ENCODE results near the gene SLC27A4.

Gene SLC27A4

DNA sequence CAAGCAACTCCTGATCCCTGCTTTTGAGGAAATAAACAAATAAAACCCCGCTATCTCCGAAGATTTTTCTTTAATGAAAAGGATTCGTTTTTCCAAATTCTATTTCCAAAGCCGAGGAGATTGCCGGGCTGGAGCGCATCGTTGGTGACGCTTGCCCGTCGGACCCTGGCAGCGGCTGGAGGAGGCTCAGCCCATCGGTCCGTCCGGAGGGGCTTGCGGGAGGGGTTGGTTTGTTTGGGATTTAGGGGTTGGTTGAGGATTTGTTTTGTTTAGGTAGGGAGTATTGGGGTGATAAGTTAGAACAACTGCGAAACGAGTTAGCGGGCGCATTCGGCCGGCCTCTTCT lies 51.6 kb downstream of the SLC27A4 start:
- no peak for DNase-seq (ENCODE audit: low read depth)

DNA sequence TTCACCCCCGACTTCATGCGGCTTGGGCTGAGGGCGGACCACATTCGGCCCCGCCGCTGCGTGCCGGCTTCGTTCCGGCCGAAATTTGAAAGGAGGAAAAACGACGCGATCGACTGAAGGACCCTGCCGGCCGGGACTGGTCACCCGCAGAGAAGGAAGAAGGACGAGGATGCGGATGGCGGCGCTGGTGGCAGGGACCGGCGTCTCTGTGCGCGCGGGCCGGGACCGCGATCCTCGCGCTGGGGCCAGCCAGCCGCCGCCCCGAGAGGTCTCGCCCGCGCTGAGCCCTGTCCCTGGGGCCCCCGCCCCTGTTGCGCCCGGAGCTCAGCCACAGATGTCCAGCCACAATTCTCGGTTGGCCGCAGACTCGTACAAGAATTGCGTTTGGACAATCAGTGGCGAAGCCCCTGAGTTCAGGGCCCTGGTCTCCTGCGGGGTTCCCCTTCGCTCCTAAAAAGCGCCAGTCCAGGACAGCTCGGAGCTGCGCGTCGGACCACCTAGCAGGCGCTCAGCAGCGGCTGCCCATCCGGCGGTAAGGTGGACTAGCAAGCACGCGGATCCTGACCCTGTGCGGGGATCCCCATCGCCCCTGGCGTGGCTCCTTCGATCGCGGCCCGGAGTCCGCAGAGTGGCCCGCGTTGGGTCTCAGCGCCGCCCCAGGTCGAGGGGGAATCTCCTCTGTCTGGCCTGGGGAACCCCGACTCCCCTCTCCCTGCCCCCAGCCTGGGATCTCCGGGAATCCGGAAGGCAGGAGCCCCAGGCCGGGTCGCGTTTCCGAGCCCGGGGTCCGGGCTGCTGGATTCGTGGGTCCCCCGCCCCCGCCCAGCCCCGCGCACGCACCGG lies 52.2 kb downstream of the SLC27A4 start:
- DNase-seq (ENCODE audit: low read depth): no peak

DNA sequence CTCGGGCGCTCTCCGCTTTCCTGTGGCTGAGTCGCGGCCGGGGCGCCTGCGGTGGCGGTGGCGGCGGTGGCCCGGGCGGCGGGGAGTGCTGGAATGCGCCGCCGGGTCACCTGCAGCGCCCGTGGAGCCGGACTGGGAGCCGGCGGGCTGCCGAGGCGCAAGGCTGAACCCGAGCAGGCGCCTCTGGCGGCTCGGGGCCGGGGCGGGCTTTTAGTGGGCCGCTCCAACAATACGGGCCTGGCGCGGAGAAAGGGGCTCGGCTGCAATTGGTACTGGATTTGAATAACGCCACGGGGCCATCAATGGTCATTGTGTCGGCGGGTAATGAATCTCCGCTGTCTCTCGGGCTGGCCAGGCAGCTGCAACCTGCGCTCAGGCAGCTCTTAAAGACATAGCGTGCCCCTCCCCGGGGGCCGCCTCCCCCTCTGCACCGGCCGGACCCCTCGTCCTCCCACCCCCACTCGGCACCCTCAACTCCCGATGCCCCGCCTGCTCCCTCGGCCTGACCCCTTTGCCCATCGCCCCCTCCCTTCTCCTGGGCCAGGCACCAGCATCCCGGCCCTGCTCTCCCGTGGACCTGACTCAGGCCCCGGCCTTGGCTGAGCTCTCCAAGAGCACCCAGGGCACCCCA lies 52.9 kb downstream of the SLC27A4 start:
- no peak for DNase-seq (ENCODE audit: low read depth)

DNA sequence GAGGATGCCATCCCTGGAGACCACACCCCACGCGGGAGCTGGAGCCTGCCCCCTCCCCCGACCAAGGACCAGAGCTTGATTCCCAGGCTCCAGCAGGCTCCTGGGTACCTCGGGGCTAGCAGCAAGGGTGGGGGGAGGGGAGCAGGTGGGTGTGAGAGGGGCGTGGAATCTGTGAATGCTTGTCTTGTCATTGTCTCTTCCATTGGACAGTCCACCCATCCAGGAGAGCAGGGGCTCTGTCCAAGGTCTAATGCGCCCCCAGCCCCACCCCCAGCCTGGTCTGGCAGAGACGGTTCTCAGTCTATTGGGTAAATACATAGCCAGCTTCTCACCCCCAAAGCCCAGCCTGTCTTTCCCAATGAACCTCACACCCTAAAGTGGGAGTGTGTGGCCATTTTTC lies 53.6 kb downstream of the SLC27A4 start:
- no peak for DNase-seq (ENCODE audit: low read depth)

DNA sequence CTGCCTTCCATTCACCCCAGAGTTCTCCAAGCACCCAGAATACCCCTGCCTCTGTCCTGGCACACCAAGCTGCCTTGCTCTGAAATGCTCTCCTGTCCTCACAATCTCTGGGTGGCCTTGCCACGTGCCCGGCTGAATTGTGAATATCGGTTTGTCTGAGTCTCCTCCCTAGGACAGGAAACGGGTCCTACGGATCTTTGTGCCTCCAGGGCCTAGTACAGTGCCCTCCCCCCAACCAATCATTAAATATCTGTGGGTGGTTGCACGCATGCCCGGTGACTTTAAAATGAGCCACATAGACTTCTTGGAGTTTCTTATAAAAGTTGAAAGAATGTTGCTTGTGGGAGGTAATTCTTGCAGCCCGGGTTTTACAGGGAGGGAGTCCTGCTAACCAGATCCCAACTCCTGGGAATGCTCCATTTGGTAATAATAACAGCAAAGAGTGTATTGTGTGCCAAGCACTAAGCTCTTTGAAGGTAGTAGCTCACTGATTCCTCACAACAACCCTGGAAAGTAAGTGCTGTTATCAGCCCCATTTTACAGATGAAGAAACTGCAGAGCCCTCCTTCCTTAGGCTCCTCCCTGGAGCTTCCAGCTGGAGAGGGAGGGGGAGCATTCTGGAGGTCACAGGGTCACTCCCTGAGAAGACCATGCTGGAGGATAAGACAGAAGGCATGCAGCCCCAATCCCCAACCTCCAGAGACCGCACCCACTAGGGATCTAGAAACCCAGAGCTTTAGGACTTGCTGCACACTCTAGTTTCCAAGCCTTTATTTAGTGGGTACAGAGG lies 54.2 kb downstream of the SLC27A4 start:
- no peak for DNase-seq (ENCODE audit: low read depth)

DNA sequence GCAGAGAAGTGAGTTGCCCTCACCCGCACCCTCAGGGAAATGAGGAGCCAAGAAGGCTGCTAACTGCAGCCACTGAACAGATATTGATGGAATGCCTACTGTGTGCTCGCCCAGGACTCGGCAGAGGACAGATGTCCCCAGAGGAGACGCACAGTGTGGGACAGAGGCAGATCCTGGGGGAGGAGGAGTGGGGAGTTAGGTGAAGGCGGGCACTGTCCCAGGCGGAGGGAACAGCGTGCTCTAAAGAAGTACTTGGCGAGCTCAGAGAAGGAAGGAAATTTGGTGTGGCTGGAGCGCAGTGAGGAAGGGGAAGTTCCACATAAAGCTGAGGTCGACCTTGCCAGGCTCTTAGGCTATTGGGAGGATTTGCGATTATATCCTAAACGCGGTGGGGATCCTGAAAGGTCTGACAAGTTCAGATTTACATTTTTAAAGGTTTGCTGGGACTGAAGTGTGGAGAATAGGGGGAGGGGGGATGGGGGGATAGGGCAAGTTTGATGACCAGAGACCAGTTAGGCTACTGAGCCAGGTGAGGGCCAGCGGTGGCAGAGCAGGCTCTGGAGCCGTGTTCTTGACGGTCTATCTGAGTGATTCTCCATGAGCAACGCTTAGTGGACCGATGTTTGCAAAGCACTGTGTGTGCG lies 56.8 kb downstream of the SLC27A4 start:
- DNase-seq (ENCODE audit: low read depth): no peak

DNA sequence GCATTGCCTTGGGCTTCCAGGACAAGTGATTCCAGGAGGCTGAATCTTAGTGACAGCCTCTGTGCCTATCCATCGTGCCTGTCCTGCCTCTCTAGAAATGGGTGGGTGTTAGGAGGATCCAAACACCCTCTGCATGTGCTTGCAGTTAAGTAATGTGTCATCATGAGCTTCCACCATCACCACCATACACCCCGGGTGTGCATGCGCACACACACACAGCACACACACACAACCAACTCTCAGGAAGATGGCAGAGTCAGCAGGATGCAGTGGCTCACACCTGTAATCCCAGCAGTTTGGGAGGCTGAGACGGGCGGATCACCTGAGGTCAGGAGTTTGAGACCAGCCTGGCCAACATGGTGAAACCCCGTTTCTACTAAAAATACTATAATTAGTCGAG lies 57.5 kb downstream of the SLC27A4 start:
- no peak for DNase-seq (ENCODE audit: low read depth)

DNA sequence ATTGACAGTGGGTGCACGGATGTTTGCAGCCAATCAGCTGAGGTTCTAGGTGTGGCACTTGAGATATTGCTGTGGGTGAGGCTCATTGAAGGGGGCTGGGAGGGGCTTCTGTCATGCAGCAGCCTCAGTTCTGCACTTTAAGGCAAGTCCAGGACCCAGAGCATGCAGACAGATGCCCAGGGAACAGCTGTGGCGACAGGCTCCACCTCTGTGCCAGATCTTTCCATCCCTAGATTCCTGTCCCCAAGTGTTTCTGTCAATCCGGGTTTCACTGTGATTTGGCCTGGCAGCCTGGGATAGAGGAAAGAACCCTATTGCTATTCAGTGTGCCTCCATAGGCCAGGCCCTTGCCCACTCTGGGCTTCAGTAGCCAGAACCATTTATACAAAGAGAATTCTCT lies 59.5 kb downstream of the SLC27A4 start:
- no peak for DNase-seq (ENCODE audit: low read depth)

DNA sequence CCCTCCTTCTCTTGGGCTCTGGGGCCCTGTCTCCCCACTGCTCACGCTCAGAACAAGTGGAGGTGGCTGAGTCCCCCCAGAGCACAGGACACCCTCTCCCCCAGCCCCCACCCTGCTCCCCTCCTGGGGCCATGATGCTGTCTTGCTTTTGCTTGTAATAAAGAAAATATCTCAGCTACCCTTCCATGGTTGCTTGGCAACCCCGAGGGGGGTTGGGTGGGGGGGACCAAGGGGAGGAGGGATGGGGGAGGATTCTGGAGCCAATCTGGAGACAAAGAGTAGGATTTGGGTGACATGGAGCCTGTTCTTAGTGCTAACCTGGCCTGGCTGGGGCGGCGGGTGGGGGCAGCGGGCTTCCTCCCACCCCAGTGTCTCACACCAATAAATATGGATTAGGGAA lies 64.2 kb downstream of the SLC27A4 start:
- DNase-seq (ENCODE audit: low read depth): no peak

DNA sequence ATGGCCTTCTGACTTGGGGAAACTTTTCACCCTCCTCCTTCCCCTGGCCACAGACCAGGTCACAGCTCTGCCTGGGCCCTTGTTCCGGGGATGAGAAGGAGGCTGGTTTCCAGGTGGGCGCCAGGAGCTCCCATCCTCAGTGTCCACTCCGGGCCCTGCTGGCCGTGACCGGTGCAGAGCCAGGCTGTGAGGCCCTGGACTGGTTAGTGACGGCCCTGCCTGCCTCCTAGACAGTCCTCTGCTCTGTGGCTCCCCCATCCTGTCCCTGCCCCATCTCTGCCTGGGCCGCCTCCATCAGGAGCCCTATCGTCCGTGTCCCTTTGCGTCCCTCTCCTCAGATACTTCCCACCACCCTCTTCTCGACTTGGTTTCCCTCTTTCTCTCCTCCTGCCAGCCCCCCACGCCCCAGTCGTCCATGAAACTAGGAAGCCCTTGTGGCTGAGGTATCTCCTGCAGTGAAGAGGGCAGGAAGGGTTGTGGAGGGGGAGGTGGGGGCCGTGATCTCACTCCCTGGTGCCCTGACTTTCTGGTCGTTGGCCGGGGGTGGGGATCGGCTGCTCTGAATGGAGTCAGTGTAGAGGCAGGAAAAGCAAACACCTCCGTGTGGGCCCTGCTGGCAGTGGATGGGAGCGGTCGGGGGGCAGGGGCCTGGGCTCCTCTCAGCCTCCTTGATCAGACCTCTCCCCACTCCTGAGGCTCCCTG lies 64.9 kb downstream of the SLC27A4 start:
- no peak for DNase-seq (ENCODE audit: low read depth)

DNA sequence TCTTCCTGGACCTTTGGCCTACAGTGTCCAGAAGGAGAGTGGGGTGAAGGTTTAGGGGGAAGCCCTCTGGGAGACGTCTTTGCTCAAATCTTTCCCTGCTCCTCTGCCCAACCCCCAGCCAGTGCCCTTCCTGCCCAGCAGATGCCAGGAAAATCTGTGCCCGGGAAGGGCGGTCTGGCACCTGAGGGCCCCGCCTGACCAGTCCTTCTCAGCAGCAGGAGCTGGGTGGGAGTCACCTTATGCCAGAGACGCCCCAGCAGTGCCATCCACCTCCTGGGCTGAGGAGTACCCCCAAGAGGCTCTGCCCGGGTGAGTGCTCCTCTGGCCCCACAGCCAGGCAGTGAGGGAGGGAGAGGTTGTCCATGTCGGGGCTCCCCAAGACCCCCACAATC lies 65.4 kb downstream of the SLC27A4 start:
- no peak for DNase-seq (ENCODE audit: low read depth)

DNA sequence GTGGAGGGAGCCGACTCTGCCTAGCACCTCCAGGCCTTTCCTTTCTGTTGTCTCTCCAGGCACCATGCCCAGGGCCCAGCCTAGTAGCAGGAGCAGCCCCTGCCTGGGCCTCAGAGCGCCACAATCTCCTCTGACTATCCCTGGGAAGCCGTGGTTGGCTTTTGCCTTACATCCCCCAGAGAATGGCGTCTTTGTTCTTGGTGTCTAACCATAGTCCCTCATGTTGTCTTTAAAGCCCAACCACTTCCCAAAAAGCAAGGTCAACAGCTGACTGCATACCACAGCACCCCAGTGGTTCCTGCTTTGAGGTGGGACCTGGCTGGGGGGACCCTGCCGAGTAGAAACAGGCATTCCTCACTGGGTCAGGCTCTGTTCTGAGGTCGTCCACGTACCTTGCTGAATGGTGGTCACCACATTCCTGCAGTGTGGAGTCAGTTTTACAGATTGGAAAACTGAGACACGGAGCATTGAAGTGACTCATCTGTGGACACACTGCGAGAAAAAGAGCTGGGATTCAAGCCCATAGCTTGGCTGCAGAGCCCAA lies 66.6 kb downstream of the SLC27A4 start:
- DNase-seq (ENCODE audit: low read depth): no peak

DNA sequence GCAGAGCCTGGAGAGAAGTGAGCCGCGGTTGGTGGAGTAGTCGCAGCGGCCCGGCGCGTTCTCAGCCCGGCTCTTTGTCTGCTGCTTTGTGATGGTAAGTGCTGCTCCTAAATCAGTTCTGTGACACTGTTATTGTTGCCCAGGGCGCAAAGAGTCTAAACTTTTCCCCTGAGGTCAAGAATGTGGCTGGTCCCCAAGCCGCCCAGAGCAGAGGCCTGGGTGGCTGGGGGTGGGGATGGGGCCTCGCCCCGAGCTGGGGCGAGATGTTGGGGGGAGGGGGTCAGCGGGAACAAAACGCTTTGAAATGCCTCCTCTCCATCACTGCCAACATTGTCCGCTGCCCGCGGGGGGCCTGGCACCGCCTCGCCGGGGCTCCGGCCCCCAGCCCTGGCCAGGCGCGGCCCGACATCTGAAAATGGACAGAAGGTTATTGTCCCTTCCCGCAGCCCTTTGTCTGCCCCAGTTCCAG lies 68.7 kb downstream of the SLC27A4 start:
- DNase-seq (ENCODE audit: low read depth): no peak

DNA sequence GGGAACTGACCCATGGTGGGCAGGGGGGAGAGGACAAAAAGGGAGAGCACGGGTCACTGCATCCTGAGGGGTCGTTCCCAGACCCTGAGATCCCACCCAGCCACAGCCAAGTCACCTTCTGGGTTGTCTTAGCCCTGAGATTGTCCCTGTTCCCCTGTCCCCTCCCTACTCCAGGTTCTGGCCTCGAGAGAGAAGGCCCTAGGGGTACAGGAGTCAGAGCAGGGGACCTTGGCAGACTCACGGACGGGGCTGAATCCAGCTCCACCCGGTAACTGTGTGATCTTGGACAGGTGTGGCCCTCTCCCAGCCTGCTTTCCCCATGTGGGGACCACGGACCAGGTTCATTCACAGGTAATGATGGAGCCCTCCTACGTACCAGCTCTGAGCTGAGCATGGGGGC lies 69.1 kb downstream of the SLC27A4 start:
- no peak for DNase-seq (ENCODE audit: low read depth)

DNA sequence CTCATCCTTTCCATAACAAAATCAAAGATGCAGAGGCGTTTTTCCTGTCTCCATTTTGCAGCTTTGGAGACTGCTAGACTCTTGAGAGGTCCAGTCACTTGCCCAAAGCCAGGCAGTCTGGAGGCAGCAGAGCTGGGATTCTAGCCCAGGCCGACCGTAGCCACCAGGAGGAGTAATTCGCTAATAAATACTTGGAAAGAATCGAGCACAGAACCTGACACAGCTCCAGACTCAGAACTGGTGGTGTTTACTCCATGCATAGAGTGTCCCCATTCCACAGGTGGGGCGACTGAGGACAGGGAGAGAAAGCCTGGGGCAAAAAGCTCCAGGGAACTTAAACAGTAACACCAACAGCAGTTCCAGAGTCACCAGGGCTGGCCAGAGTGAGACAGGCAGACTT lies 69.7 kb downstream of the SLC27A4 start:
- no peak for DNase-seq (ENCODE audit: low read depth)

Data from stimulated activated CD8-positive, alpha-beta memory T cell treated with anti-CD3 and anti-CD28 coated beads, Interleukin-12 subunit alpha, Interleukin-12 subunit beta, amount 100 ng/mL, for 4 hours (primary cell).